ENCODE measurements around the gene ZNF277.

ZNF277 gene

DNA sequence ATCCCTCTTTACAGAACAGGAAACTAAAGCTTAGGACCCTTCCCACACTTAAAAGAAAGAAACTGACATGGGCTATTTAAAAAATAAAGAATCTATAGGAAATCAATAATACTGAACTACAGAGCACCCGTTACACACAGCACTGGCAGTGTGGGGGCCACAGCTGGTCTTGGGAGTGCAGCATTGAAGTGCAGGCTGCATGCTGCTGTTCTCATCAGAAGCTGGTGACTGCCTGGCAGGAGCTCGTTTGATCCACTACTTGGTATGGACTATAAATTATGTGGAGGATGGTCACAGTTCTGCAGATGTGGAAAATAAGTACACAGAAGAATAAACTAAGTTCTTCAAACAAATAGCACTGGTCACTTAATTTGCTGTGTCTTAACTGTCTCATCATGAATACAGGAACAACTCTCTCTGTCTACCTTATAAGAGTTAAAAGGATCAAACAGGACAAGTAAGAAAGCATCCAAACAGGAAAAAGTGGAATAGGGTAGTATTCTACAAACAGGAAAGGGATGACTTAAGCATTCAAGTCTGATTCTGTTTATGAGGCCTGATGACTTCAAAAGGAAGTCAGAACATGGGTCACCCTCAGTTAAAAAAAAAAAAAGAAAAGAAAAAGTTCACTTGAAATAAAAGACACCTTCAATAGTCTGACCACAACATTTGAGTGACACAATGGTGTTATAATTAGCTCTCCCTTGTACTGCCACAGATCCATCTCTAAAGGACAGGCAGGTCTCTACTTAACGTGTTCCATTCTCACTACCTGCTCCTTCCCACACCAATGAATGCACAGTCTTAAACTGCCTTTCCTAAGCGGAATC, 21.3 kb upstream of the ZNF277 start:
- no peak for DNase-seq

DNA sequence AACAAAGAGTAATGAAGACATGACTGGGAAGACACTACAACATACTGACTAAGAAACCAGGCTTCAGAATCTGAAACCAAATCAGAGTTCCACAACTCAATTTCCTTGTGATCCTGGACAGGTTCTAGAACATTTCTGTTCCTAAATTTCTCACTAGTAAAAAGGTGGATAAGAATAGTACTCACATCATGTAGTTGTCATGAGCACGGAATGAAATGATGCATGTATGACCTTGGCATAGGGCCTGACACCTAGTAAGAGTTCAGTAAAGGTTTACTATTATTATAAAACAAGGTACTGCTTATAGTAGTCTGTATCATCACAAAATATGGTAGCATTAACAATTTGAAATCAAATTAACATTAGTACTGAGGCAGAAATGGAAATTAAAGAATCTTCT, 20.2 kb upstream of the ZNF277 start:
- no peak for DNase-seq

DNA sequence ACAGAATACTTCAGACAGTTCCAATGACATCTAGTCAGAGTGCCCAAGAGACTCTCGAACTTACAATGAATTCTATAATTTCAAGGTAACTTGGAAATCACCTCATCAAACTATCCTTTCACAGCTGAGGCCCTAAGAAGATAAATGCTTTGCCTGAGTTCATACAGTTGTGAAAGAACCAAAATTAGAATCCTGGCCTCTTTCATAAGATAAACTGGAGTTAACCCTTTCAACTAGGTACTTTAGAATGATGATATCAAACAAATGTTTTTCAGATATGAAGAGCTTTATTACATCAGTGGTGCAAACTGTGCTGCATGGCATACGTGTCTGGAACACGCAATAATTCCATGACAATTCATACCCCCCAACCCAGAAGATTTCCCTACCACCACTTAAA, 18.2 kb upstream of the ZNF277 start:
- DNase-seq = no peak

- no peak for DNase-seq
Observed at GRCh38 chr7:112189691-112190090, 16.8 kb upstream of the ZNF277 start.

DNA sequence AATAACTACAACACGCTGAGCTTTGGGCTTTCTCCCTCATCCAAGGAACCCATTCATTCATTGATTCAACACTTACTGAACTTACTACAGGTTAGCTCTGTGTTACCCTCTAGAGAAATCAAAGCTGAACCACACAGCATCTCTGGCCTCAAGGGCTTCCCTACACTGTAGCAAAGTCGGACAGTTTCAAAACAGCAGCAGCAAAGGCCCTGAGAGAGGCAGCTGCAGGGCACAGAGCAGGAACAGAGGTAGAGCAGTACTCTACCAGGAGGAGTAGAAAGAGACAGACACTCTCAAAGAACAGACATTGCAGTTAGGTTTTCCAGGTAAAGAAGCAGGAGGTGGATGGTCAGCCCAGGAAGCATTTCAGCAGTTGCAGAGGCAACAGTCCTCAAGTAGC, 16.4 kb upstream of the ZNF277 start:
- DNase-seq = no peak

- no peak for DNase-seq
Observed at GRCh38 chr7:112192236-112193154, 14.0 kb upstream of the ZNF277 start.

- DNase-seq = no peak
Observed at GRCh38 chr7:112193915-112194502, 12.5 kb upstream of the ZNF277 start.

DNA sequence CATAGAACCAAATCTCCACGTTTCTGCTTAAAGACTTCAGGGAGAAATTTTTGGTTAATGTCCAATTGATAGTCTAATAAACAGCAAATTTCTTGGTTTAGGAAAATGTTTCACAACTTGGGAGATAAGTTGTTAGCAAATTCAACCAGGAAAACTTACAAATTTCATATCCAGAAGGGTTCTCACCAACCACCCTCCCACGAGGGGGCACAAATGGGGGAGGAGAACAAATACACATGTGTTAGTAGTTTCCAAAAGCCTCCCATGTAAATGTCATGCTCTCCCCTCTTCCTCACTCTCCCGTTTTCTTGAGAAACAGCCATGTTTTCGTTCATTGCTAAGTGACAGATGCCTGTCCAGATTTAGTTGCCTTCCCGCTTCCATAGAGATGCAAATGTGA, 10.8 kb upstream of the ZNF277 start:
- no peak for DNase-seq

DNA sequence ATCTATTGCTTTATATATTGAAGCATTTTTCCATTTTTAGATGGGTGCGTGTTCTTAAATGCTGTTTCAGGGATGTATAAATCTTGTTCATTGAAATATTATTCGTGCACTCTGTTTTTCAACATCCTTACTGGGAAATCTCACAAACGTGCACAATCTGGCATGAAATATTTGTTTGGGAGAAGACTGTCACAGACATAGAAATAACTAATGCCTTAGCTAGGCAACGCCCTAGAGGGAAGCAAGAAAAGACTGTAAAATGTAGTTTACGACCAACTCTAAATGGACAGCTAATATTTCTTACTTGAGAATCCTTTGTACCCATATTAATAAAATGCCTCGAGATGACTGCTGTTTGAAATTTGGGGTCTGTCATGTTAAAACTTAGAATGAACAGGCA, 9.2 kb upstream of the ZNF277 start:
- DNase-seq = no peak

DNA sequence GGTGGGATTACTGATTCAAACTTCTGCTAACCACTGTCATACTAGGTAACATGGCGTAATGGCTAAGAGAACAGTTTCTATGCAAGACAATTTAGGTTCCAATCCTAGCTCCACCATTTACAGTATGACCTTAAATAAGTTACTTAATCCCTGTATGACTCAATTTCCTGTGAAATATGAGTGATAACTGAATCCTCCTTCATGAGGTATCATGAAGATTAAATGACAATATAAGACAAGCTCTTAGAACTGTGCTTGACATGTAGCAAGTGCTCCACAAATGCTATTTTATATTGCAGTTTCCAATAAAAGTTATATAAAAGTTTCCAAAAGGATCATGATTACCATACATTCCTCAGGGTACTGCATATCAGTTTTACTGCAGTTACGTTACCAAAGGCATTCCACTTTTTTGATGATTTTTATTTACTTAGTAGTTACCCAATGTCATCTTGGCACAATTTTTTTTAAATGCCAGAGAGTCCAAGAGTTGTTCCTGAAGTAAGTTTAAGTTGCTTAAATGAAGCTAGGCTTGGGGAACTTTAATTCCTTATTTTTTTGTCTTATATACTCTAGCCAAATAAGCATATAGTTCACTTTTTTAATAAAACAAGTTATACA, 7.3 kb upstream of the ZNF277 start:
- DNase-seq = peak in 1 of 2 experiments; percentile 40

DNA sequence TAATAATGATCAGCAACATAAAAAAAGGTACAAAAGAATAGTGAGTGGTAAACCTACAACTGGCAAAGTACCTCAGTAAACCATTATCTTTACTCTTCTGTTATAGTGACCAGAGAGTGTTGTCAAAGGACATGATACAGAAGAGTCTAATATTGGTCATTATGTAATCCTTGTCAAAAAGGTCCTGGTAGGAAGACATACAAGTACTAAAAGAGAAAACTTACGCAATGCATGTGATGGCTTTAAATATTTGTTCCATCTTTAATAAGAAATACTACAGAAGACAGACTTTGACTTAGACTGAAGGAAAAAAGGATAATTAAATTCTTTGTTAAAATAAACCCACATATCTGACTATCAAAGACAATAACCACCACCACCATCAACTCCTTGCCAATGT, 6.8 kb upstream of the ZNF277 start:
- DNase-seq = no peak

- no peak for DNase-seq
Observed at GRCh38 chr7:112201411-112201810, 5.1 kb upstream of the ZNF277 start.

DNA sequence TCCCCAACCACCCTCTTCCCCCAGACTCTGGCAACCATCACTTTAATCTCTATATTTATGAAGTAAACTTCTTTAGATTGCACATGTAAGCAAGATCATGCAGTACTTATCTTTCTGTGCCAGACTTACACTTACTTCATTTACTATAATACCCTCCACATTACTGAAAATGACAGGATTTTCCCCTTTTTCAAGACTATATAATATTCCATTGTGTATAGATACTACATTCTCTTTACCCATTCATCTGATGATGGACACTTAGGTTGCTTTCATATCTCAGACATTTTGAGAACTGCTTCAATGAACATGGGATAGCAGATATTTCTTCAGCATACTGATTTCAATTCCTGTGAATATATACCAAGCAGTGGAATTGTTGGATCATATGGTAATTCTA, 4.7 kb upstream of the ZNF277 start:
- no peak for DNase-seq

DNA sequence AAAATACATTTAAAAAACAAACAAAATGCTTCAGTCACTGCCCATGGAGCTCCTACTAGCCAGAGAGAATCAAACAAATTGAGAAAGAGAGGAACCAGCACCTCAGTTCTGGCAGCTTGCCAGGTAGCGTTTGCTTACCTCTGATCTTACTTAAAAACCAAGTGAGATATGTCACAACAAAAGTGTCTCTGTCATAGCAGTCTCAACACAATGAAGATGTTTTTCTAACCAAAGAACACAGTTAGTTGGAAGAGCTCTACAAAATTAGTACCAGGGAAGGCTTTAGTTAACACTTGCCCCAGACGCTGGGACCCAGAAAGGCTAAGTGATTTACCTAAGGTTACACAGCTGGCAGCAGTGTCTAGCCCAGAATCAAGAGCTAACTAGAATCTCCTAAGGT, 3.7 kb upstream of the ZNF277 start:
- DNase-seq = no peak

GRCh38 chr7:112203365-112203739, 3.1 kb upstream of the ZNF277 start:
- no peak for DNase-seq

DNA sequence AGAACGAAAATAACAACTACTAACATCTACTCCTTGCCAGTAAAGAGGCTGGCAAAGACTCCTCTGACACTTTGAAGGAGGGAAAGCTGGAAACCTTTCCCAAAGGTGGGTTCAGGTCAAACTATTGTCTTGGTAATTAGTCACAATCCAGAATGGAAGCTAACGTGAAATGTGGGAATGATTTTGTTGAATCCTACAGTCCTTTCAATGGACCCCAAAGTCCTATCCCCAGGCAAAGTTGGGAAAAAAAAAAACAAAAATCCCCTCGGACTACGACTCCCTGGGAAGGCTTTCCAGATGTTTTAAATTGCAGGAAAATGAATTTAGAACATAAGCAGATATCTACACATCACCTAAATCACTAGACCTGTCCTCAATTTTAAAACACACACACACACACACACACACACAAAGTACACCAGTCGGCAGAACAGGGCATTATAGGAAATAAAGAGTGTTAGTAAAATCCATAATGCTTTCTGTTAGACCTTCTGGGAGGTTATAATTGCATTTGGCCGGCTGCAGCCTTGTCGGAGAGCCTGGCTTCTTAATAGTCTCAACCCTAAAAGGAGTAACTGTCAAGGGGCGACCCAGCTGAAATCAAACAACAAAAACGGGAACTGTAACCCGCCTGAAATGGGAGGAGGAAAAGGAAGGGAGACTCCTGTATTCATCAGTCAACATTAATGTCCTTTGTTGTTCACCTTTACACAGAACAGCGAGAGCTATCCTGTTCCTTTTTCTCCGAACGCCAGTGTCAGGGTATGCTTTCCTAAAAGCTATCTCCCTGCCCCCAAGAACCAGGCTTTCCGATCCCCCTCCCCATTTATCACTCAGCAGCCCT, 1.8 kb upstream of the ZNF277 start:
- DNase-seq = peak; percentile 45 to 62

- DNase-seq = peak; percentile 52 to 55
Observed at GRCh38 chr7:112205343-112206237, 905 bp upstream of the ZNF277 start.

DNA sequence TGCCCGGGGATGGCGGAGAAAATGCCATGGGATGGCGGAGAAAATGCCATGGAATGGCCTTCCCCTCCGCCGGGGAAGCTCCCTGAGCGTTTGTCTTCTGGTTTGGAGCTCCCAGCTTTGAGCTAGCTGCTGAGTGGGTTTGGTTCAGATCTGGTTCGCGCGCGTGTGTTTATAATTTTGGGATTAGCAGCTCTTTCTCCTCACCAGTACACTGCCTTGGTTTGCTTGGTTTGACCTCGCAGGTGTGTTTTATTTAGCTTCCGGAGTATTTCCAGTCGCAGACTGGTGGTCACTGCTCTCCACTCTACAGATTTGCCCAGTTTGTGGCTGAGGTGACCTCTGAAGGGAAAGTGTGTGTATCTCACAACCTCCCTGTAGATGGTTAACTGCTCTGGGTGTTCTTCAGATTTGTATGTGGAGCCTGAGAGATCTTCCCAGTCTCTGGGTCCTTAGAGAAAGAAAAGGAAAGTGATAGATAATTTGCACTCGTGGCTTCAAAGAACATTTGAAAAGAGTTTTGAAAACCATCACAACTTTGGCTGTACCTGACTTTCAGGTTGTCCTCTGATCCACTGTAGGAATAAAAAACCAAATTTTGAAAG, 597 bp downstream of the ZNF277 start:
- DNase-seq = no peak

GRCh38 chr7:112207765-112208164, 1.3 kb downstream of the ZNF277 start:
- no peak for DNase-seq

- no peak for DNase-seq
Observed at GRCh38 chr7:112211348-112211907, 4.9 kb downstream of the ZNF277 start.

All from Kasumi-1 (cell line).